Right renal cortex interstitium (tissue), 3 donors: Measurements from ENCODE around the gene DHX36. TPM values are rescaled to one million over a fixed set of nuclear protein-coding genes. Genes with fewer than 3 reads are reported as not detected.

Experiments used
- DNase-seq, 3 donors: peaks; one replicate each; pipeline ENCODE4 v3.0.0-alpha.2; 2013; ENCODE audit warnings: low read depth in 3 of 3, low spot score in 2 of 3
- polyA plus RNA-seq, 3 donors: library from polyadenylated mRNA; unstranded; fragments of 120-200 nt; gene quantifications; one replicate each; pipeline ENCODE4 v1.2.1, GENCODE V29; 2013; ENCODE audit not compliant: insufficient read length in 3 of 3

DHX36 gene, protein sequence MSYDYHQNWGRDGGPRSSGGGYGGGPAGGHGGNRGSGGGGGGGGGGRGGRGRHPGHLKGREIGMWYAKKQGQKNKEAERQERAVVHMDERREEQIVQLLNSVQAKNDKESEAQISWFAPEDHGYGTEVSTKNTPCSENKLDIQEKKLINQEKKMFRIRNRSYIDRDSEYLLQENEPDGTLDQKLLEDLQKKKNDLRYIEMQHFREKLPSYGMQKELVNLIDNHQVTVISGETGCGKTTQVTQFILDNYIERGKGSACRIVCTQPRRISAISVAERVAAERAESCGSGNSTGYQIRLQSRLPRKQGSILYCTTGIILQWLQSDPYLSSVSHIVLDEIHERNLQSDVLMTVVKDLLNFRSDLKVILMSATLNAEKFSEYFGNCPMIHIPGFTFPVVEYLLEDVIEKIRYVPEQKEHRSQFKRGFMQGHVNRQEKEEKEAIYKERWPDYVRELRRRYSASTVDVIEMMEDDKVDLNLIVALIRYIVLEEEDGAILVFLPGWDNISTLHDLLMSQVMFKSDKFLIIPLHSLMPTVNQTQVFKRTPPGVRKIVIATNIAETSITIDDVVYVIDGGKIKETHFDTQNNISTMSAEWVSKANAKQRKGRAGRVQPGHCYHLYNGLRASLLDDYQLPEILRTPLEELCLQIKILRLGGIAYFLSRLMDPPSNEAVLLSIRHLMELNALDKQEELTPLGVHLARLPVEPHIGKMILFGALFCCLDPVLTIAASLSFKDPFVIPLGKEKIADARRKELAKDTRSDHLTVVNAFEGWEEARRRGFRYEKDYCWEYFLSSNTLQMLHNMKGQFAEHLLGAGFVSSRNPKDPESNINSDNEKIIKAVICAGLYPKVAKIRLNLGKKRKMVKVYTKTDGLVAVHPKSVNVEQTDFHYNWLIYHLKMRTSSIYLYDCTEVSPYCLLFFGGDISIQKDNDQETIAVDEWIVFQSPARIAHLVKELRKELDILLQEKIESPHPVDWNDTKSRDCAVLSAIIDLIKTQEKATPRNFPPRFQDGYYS
- 10 to 100 TPM; 72.8 to 88.5 (median 81.0) TPM for polyA plus RNA-seq

DNA sequence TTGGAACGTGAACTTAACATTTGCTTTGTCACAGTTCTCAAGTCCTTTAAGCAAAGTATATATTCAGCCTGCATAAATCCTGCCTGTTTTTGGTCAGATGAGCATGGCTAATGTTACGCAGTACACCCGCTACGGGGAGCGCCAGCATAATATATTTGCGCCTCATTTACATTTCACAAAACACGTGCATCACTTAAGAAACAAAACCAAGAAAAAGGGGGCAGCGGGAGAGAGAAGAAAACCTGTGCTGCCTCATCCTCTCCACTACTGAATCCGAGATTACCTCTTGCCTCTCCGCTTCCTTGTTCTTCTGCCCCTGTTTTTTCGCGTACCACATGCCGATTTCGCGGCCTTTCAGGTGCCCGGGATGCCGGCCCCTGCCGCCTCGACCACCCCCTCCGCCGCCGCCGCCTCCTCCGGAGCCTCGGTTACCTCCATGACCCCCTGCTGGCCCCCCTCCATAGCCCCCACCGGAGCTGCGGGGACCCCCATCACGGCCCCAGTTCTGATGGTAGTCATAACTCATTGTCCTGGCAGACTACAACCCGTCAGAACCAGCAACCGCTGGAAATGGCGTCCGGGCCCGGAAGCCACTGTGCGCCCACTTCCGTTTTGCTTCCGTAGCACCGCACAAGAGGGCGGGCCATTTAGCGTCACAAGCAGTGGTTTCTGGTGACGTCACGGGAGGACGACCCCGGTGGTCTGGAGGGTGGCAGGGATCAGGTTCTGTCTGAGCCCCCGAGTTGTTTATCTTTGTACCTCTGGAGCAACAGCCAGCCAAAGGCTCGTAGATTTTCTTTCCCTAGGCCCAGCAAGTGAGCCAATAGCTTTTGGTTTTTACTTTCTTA lies at the start of gene DHX36:
DHX36 (minus strand) TSS at position 597 of the 848 bp plus-strand sequence; CDS start at position 526, 71 bp downstream.
- peak; percentile 85 to 89 (median 87) for DNase-seq

DNA sequence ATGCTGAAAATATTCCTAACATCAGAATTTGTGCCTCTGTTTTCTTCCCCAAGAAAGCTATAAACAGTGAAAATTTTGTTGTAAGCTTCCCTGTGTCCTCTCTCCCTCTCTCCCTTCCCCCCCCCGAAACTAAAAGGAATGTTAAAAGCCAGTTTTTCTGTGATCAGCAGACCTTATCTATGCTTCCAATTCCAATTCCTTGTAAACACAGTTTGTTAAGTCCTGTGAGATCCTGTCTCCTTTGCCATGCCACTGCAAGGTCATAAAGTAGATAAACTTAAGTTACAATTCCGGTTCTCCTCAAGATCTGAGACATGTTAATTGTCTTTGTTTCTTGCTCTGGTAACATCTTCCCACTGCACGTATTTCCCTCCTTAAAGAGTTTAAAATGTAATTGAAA lies 42.9 kb upstream of the DHX36 start:
- DNase-seq, result no peak

- DNase-seq, result no peak
Measured at GRCh38 chr3:154364849-154365248, 40.6 kb upstream of the DHX36 start.

DNA sequence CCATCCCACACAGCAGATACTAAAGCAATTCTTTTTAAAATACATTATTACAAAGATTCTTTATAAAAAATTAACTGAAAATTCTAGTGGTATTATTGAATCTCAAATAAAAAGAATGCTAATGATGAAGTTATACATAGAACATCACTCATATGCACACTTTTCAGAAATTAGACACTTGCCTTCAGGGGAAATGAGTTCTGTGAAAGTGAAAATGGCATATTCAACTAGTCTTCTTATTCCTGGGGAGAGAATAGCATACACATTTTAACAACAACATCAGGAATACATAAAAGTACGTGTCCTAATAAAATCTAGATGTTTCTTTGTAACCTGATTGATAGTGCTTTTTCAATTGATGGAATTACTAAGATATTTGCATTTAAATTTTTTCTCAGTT lies 36.8 kb upstream of the DHX36 start:
- no peak for DNase-seq

DNA sequence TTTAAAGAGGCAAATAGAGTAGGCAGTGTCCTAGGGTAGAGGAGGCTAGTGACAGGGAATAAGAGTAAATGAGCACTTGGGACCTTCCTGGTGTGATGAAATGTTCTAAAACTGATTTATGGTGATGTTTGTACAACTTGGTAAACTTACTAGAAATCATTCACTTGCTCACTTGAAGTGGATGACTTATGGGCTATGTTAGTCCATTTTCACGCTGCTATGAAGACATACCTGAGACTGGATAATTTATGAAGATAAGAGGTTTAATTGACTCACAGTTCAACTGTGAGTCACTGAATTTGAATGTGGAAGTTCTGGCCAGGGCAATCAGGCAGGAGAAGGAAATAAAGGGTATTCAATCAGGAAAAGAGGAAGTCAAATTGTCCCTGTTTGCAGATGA lies 31.7 kb upstream of the DHX36 start:
- DNase-seq, result no peak

- DNase-seq, result no peak
Measured at GRCh38 chr3:154349223-154349622, 24.9 kb upstream of the DHX36 start.

DNA sequence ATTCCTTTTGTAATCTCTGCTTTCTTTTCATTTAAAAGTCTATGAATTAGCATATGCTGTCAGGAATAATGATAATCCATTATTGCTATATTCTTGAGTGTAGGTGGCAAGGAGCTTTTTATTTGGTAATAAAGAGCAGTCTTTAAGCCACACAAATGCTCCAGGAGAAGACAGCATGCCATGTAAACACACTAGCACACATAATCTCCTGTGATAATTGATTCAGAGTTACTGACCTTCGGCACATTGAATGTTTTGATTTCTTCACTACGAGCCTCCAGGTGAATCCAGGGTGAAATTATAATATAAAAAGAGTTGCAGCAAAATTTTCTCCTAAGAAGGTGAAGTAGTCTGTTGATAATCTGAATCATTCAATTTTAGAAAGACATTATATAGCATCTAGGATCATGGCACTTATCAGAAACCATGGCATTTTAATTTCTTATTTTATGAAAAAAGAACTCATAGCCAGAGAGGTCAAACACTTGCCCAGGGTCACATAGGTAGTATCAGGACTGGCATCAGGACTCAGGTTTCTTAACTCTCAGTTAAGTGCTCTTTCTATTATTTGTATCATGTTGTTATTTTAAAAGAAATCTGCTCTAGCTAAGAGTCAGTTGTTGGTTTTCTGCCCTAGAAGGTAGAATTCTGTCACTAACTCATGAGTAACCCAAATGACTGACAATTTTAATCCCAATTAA lies 21.3 kb upstream of the DHX36 start:
- no peak for DNase-seq

- no peak for DNase-seq
Measured at GRCh38 chr3:154338570-154338969, 14.3 kb upstream of the DHX36 start.

DNA sequence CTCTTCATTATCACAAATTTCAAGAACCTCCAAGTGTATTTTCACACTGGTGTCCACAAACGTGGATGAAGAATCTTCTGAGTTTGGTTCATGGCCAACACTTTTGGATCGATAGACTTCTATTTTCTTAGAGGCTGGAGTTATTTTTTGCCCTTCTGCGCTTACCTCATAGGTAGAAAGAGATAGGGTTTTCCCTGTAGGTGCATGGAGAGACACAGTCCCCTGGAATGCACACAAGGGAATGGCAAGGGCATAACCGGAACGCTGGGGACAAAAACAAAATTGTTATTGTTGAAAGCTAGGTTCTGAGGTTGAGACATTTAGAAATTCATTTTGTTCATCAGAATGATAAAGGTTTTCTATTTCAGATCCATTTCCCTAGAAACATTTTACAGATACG lies 13.7 kb upstream of the DHX36 start:
- DNase-seq, result no peak

DNA sequence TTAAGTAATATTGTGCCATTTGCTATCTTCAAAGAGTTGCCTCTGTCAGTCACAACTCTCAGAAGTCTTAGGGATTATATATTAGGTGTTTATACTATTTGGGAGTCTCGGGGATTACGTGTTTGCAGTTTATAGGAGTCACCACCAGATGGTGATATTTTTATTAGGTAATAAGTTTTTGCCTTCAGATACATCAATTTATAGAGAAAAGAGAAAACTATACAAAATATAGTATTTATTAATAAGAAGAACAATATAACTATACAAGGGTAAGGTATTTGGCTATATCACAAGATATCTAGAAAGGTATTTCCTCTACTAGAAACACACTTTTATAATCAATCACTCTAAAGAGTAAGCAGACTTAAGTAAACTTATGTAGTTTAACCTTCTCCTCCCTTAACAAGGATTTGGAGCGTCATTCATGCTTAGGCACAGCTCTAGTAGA lies 10.7 kb upstream of the DHX36 start:
- peak in 1 of 3 donors; percentile 23 for DNase-seq

- DNase-seq, result no peak
Measured at GRCh38 chr3:154327871-154328270, 3.6 kb upstream of the DHX36 start.

DNA sequence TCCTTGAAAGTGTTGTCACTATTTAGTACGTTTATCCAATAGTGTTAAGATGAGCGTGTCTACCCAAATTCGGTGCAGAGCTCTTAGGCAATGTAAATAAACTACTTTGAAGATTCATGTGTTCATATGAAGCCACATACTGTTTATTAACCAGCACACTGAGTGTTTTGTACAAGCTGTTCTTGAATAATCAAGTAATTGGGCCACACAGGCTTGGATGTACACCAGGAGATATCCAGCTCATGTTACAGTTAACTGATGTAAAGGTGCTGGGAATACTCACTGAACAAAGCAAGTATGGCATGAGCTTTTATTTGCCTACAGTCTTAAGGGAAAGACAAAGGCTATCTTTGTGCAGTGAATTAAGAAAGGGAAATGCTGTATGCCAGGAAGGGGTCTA lies 632 bp upstream of the DHX36 start:
- DNase-seq, result peak in 1 of 3 donors; percentile 6

- DNase-seq, result no peak
Measured at GRCh38 chr3:154316974-154317767, 7.1 kb downstream of the DHX36 start.

GRCh38 chr3:154314152-154314551 lies 10.1 kb downstream of the DHX36 start:
- DNase-seq, result no peak

DNA sequence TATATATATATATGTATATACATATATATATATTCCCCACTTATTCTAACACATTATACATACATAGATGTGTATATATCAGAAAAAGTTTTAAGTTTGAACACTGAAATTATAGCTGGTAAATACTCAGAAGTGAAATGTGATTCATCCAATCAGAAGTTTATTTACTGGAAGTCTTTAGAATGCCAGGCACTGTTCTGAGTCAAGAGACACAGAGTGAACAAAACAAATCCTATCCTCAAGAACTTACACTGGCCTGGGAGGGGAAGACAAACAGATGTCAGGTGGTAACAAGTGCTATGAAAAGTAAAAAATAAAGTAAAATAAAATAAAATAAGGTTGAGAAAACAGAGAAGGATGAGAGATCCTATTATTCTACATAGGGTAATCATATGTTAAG lies 13.4 kb downstream of the DHX36 start:
- no peak for DNase-seq

DNA sequence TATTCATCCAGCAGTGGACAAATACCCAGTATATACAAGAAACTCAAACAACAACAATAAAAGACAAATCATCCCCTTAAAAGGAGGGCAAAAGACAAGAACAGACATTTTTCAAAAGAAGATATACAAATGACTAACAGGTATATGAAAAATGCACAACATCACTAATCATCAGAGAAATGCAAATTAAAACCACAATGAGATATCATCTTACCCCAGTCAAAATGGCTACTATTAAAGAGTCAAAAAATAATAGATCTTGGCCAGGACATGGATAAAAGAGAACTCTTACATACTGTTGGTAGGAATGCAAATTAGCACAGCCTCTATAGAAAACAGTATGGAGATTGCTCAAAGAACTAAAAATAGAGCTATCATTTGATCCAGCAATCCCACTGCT lies 16.9 kb downstream of the DHX36 start:
- DNase-seq, result no peak

DNA sequence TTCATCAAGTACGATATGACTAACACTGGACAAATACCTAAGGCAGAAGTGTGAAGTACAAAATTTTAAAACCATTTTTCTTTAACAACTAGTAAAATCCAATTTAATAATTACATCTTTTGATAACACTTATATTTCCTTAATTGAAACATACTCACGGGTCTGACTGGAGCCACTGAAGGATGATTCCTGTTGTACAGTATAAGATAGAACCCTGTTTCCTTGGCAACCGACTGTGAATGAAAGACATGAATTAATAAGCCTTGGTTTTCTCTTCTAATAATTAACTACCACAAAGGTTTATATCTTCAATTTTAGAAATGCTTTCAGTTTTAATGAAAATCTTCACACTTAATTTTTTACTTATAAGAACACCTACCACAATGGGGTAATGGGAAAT lies 19.4 kb downstream of the DHX36 start:
- DNase-seq, result no peak

DNA sequence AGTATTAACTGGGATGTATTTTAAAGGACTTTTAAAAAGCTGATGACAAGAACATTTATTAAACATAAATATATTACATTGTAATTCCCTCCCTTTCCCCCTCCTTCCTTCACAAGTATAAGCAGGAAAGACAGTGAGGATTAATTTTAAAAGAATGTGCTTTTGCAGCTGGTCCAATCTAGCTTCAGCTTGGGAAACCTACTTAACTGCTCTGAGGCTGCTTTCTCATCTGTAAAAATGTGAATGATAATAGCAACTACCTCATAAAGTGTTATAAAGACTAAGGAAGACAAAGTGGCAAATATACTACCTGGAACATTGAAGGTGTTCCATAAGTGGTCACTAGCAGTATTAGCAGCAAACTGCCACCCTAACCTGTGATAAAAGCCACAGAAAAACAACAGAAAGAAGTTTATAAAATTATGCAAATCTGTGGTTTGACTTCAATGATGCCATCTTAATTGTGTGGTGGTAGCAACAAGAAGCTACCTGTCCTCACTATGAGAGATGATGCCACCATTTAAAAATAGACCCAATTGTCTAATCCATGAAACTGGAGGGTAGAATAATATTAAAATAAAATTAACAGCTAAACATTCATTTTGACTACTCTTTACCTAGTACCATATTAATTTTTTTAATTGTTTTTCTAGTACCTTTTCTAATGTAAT lies 20.0 kb downstream of the DHX36 start:
- no peak for DNase-seq
